ENCODE measurements around the gene C6orf141. TPM values are rescaled to one million over a fixed set of nuclear protein-coding genes. Genes with fewer than 3 reads are reported as not detected.

Gene C6orf141
- total and polyA plus RNA-seq, 2 donors (not counting 1 experiment from before 2014, with no cell fraction given), result not detected

Other genes with a start within 250 kb of the C6orf141 start
- gene MMUT, start 87.4 kb upstream of the C6orf141 start, total RNA-seq, result 10.6 and 11.2 TPM in 2 replicates
- 3.9 and 5.6 TPM in 2 replicates for gene MMUT, start 87.4 kb upstream of the C6orf141 start, polyA plus RNA-seq
- gene CENPQ, start 87.3 kb upstream of the C6orf141 start, total RNA-seq, result 6.6 and 7.5 TPM in 2 replicates
- gene CENPQ, start 87.3 kb upstream of the C6orf141 start, polyA plus RNA-seq, result 2.2 and 3.3 TPM in 2 replicates
- gene GLYATL3, start 50.7 kb upstream of the C6orf141 start, total RNA-seq, result not detected in 2 replicates
- not detected in 2 replicates for gene GLYATL3, start 50.7 kb upstream of the C6orf141 start, polyA plus RNA-seq
- not detected in 2 replicates for gene RHAG, start 86.2 kb downstream of the C6orf141 start, total RNA-seq
- gene RHAG, start 86.2 kb downstream of the C6orf141 start, polyA plus RNA-seq, result not detected in 2 replicates
- gene CRISP2, start 162.9 kb downstream of the C6orf141 start, total RNA-seq, result not detected in 2 replicates
- gene CRISP2, start 162.9 kb downstream of the C6orf141 start, polyA plus RNA-seq, result not detected in 2 replicates
- gene CRISP3, start 193.7 kb downstream of the C6orf141 start, total RNA-seq, result not detected in 2 replicates
- not detected in 2 replicates for gene CRISP3, start 193.7 kb downstream of the C6orf141 start, polyA plus RNA-seq
- gene PGK2, start 236.6 kb downstream of the C6orf141 start, total RNA-seq, result not detected in 2 replicates
- not detected in 2 replicates for gene PGK2, start 236.6 kb downstream of the C6orf141 start, polyA plus RNA-seq